Caco-2 (cell line): ENCODE measurements around the gene DEPDC5. TPM values are rescaled to one million over a fixed set of nuclear protein-coding genes. Genes with fewer than 3 reads are reported as not detected.
A peak's percentile ranks its signal among the peaks of the same experiment; 100 is the strongest.

ENCODE experiments used
- BruUV-seq: library from RNA; stranded (reverse); fragments of 400-500 nt; replicated peaks from 2 replicates; lab custom pipeline; 2021; lab: Mats Ljungman, UMichigan
- CTCF ChIA-PET: fragments of 300-600 bp; sonication (Branson Sonifier 250); formaldehyde crosslinking; loops from one replicate; lab custom pipeline; 2022; ENCODE audit warnings: antibody characterized with exemption; lab: Charles Lee
- POLR2A ChIA-PET: fragments of 300-600 bp; sonication (Branson Sonifier 250); formaldehyde crosslinking; loops from one replicate; lab custom pipeline; 2022; ENCODE audit warnings: antibody characterized with exemption; lab: Charles Lee
- DNase-seq, 2 experiments: peaks; one replicate each; pipeline versions ENCODE4 v3.0.0 to v3.0.0-alpha.2; 2020 to 2022
- H3K27me3 ChIP-seq: replicated peaks from 2 replicates; pipeline ENCODE4 v1.6.0; 2011; ENCODE audit warnings: low read length; ENCODE audit not compliant: control insufficient read depth, insufficient read depth
- H3K36me3 ChIP-seq: 2 replicates; pipeline ENCODE4 v1.5.1; 2011; ENCODE audit warnings: low read length; ENCODE audit not compliant: control insufficient read depth, insufficient read depth
- H3K4me1 ChIP-seq: fragments of 250-450 bp; sonication (Bioruptor Pico); 2 replicates; pipeline ENCODE4 v1.5.1; 2020; ENCODE audit warnings: mild to moderate bottlenecking
- H3K4me3 ChIP-seq: 2 replicates; pipeline ENCODE4 v1.5.1; 2011; ENCODE audit warnings: low read depth, mild to moderate bottlenecking, control low read depth, low read length
- H3K9me3 ChIP-seq: fragments of 250-450 bp; sonication (Bioruptor Pico); 2 replicates; pipeline ENCODE4 v1.5.1; 2020; ENCODE audit warnings: mild to moderate bottlenecking, moderate library complexity
- H3K27ac Mint-ChIP-seq: one replicate; pipeline ENCODE4 v1.8.0; 2022; ENCODE audit warnings: mixed read lengths; ENCODE audit not compliant: unreplicated experiment
- H3K27me3 Mint-ChIP-seq: one replicate; pipeline ENCODE4 v1.8.0; 2022; ENCODE audit warnings: mixed read lengths; ENCODE audit not compliant: insufficient read depth, unreplicated experiment
- H3K36me3 Mint-ChIP-seq: one replicate; pipeline ENCODE4 v1.8.0; 2022; ENCODE audit warnings: mild to moderate bottlenecking, mixed read lengths; ENCODE audit not compliant: insufficient read depth, unreplicated experiment
- H3K4me1 Mint-ChIP-seq: one replicate; pipeline ENCODE4 v1.8.0; 2022; ENCODE audit warnings: low read depth, mixed read lengths; ENCODE audit not compliant: unreplicated experiment
- H3K4me3 Mint-ChIP-seq: one replicate; pipeline ENCODE4 v1.8.0; 2022; ENCODE audit warnings: mild to moderate bottlenecking, moderate library complexity, mixed read lengths; ENCODE audit not compliant: unreplicated experiment
- H3K9me3 Mint-ChIP-seq: one replicate; pipeline ENCODE4 v1.8.0; 2022; ENCODE audit warnings: mixed read lengths; ENCODE audit not compliant: unreplicated experiment
- intact Hi-C: fragments of 100-400 bp; cut with micrococcal nuclease; formaldehyde crosslinking; loops from one replicate; pipeline ENCODE4 v1.10.0; 2022; ENCODE audit not compliant: unreplicated experiment
- total RNA-seq: library from RNA; stranded (reverse); gene quantifications from 2 replicates; pipeline ENCODE4 v1.2.3, GENCODE V29; 2022
- TF ChIP-seq, protein P1 (sequence below), 2 experiments: fragments of 200-600 bp in 1 of 2; IDR thresholded peaks; 1 replicate in 1 of 2; 2 replicates in 1 of 2; pipeline versions ENCODE4 v1.5.1 to v1.8.0; 2011 to 2022; ENCODE audit warnings: antibody characterized with exemption in 1 of 2, control low read depth in 1 of 2, inconsistent platforms in 1 of 2, low read depth in 1 of 2, low read length in 1 of 2, mild to moderate bottlenecking in 1 of 2, moderate library complexity in 1 of 2; ENCODE audit not compliant: insufficient read depth in 1 of 2, severe bottlenecking in 1 of 2, unreplicated experiment in 1 of 2

DEPDC5 gene
- total RNA-seq, 1 experiment from 2014 or later = 19.4 TPM

DNA sequence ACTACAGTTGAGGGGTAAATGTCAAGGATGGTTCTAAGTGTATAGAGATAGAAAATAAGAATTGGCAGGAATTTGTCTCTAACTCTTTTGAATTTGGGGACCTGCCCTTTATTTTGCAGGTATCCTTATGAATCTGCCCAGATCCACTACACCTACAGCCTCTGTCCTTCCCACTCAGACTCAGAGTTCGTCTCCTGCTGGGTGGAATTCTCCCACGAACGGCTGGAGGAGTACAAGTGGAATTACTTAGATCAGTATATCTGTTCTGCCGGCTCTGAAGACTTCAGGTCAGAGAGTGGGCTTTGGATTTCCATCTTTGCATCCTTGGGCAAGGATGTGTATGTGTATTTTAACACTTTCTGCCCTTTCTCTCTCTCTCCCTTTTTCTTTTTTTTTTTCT lies 89.7 kb downstream of the DEPDC5 start:
- CTCF ChIA-PET = interaction anchor here (1.1 kb wide), 1 partner anchor 127 kb away, joined by 4 read pairs; no protein-coding TSS in a partner anchor
- DNase-seq = no peak
- no peaks in the 10 kb centered on the region for H3K4me1 ChIP-seq
- POLR2A ChIA-PET = no interaction called here
- H3K27me3 ChIP-seq = no peaks in the 10 kb centered on the region
- no peaks in the 10 kb centered on the region; the same call in none of the 2 replicates for H3K36me3 ChIP-seq
- no peaks in the 10 kb centered on the region for H3K27me3 Mint-ChIP-seq
- no peaks in the 10 kb centered on the region for H3K4me1 Mint-ChIP-seq
- intact Hi-C loops = no loop called here
- H3K9me3 ChIP-seq = no peaks in the 10 kb centered on the region
- H3K4me3 Mint-ChIP-seq = no peak overlapping the region
- H3K9me3 Mint-ChIP-seq = no peaks in the 10 kb centered on the region
- TF ChIP-seq, protein P1, sequence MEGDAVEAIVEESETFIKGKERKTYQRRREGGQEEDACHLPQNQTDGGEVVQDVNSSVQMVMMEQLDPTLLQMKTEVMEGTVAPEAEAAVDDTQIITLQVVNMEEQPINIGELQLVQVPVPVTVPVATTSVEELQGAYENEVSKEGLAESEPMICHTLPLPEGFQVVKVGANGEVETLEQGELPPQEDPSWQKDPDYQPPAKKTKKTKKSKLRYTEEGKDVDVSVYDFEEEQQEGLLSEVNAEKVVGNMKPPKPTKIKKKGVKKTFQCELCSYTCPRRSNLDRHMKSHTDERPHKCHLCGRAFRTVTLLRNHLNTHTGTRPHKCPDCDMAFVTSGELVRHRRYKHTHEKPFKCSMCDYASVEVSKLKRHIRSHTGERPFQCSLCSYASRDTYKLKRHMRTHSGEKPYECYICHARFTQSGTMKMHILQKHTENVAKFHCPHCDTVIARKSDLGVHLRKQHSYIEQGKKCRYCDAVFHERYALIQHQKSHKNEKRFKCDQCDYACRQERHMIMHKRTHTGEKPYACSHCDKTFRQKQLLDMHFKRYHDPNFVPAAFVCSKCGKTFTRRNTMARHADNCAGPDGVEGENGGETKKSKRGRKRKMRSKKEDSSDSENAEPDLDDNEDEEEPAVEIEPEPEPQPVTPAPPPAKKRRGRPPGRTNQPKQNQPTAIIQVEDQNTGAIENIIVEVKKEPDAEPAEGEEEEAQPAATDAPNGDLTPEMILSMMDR (IDR thresholded peaks at IDR 0.05; ENCODE audit: insufficient read depth in 1 of 2, low read depth in 1 of 2, low read length in 1 of 2, severe bottlenecking in 1 of 2, unreplicated experiment in 1 of 2) = no peak
- no TSS peak for BruUV-seq
- H3K36me3 Mint-ChIP-seq = peaks cover 35% of the 10 kb centered on the region
- H3K27ac Mint-ChIP-seq = no peak overlapping the region
- H3K4me3 ChIP-seq = no peak overlapping the region

DNA sequence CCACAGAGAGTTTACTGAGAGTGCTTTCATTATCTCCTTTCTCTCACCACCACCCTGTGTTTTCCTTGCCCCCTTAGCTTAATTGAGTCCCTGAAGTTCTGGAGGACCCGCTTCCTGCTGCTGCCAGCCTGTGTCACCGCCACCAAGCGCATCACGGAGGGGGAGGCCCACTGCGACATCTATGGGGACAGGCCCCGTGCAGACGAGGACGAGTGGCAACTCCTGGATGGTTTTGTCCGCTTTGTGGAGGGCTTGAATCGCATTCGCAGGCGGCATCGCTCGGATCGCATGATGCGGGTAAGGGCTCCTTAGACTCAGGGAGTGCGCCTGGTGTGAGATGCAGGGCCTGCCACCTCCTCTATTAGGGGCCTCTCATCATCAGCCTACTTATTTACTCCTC lies 91.1 kb downstream of the DEPDC5 start:
- Mint-ChIP-seq H3K27me3 (no peaks in the 10 kb centered on the region), H3K9me3 (no peaks in the 10 kb centered on the region), H3K4me3 (no peak overlapping the region), H3K27ac (no peak overlapping the region), H3K4me1 (no peaks in the 10 kb centered on the region), H3K36me3 (peaks cover 45% of the 10 kb centered on the region)
- no peak for DNase-seq
- ChIA-PET CTCF (no interaction called here), POLR2A (no interaction called here)
- H3K27me3 ChIP-seq = no peaks in the 10 kb centered on the region
- intact Hi-C loops = no loop called here
- no peaks in the 10 kb centered on the region for H3K9me3 ChIP-seq
- no peaks in the 10 kb centered on the region; the same call in none of the 2 replicates for H3K36me3 ChIP-seq
- TF ChIP-seq, protein P1 (IDR thresholded peaks at IDR 0.05; ENCODE audit: insufficient read depth in 1 of 2, low read depth in 1 of 2, low read length in 1 of 2, severe bottlenecking in 1 of 2, unreplicated experiment in 1 of 2) = no peak
- H3K4me3 ChIP-seq = no peak overlapping the region
- H3K4me1 ChIP-seq = no peaks in the 10 kb centered on the region
- BruUV-seq = no TSS peak

DNA sequence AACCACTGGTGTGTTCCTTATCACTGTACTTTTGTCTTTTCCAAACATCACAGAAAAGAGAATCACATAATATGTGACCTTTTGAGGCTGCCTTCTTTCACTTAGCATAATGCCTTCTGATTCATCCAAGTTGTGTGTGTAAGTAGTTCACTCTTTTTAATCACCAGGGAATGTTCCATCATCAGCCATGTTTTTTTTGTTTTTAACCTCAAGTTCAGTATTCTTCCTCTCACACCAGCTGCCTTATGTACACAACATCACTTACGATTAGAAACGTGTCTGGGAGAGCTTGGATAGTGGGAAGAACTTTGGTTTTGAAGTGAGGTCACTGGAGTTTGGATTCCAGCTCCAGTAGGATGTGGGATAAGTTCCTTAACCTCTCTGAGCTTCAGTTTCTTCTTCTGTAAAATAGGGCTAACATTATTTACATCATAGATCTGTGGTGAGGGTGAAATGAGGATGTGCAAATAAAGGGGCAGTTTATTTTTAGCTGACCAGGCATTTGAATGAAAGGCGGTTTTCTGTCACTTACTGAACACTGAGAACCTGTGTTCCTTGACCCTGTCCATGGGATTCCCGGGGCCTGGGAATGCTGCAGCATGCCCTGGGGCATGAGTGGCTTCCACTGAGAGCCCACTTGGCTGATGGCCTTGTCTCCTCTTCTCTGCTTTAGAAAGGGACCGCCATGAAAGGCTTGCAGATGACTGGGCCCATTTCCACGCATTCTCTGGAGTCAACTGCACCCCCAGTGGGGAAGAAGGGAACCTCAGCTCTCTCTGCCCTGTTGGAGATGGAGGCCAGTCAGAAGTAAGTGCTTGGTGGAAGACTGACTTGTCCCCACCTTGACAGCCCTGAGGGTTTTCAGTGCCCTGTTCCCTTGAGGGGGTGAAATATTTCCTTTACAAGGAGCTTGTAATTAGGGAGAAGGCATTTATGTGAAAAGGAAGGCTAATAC lies 92.6 kb downstream of the DEPDC5 start:
- DNase-seq = peak in 1 of 2 experiments; percentile 22
- H3K4me3 ChIP-seq = no peak overlapping the region
- Mint-ChIP-seq H3K4me1 (no peaks in the 10 kb centered on the region), H3K27ac (no peak overlapping the region), H3K36me3 (peaks cover 45% of the 10 kb centered on the region), H3K9me3 (no peaks in the 10 kb centered on the region), H3K4me3 (no peak overlapping the region), H3K27me3 (no peaks in the 10 kb centered on the region)
- CTCF ChIA-PET = no interaction called here
- no peaks in the 10 kb centered on the region for H3K27me3 ChIP-seq
- POLR2A ChIA-PET = no interaction called here
- TF ChIP-seq, protein P1 (IDR thresholded peaks at IDR 0.05; ENCODE audit: insufficient read depth in 1 of 2, low read depth in 1 of 2, low read length in 1 of 2, severe bottlenecking in 1 of 2, unreplicated experiment in 1 of 2) = peak; percentile 26 to 44
- no TSS peak for BruUV-seq
- H3K4me1 ChIP-seq = no peaks in the 10 kb centered on the region
- intact Hi-C loops = no loop called here
- no peaks in the 10 kb centered on the region; the same call in none of the 2 replicates for H3K36me3 ChIP-seq
- H3K9me3 ChIP-seq = no peaks in the 10 kb centered on the region
